Panc1 (cell line): ENCODE results near the gene TRAPPC2L. TPM values are rescaled to one million over a fixed set of nuclear protein-coding genes. Genes with fewer than 3 reads are reported as not detected.

Source experiments
- ATAC-seq: fragments of 200-7000 bp; cut with Tn5 transposase; 2 replicates; pipeline ENCODE4 v1.9.1; 2020; ENCODE audit warnings: mild to moderate bottlenecking, moderate library complexity
- BruUV-seq: library from RNA; stranded (reverse); fragments of 400-500 nt; replicated peaks from 2 replicates; lab custom pipeline; 2021; lab: Mats Ljungman, UMichigan
- CTCF ChIA-PET: fragments of 300-600 bp; sonication (Branson Sonifier 250); formaldehyde crosslinking; loops from one replicate; lab custom pipeline; 2022; ENCODE audit warnings: antibody characterized with exemption; lab: Charles Lee
- POLR2A ChIA-PET: fragments of 300-600 bp; sonication (Branson Sonifier 250); formaldehyde crosslinking; loops from one replicate; lab custom pipeline; 2022; ENCODE audit warnings: antibody characterized with exemption; lab: Charles Lee
- DNase-seq: peaks from one replicate; pipeline ENCODE4 v3.0.0-alpha.2; 2010; ENCODE audit warnings: low read depth, low spot score
- H3K27ac ChIP-seq: 2 replicates; pipeline ENCODE4 v1.5.1; 2011; ENCODE audit warnings: mild to moderate bottlenecking, low read length, inconsistent platforms
- H3K27me3 ChIP-seq: fragments of 200-500 bp; sonication (Bioruptor generic); 2 replicates; pipeline ENCODE4 v1.6.0; 2014; ENCODE audit warnings: low read length, inconsistent platforms; ENCODE audit not compliant: control insufficient read depth, insufficient read depth
- H3K36me3 ChIP-seq: fragments of 200-500 bp; sonication (Bioruptor generic); 2 replicates; pipeline ENCODE4 v1.5.1; 2014; ENCODE audit warnings: inconsistent platforms, mild to moderate bottlenecking, low read length, moderate library complexity; ENCODE audit not compliant: control insufficient read depth, insufficient read depth
- H3K4me1 ChIP-seq: 2 replicates; pipeline ENCODE4 v1.5.1; 2011; ENCODE audit warnings: inconsistent platforms, mild to moderate bottlenecking, low read length, moderate library complexity; ENCODE audit not compliant: control insufficient read depth, insufficient read depth
- H3K4me3 ChIP-seq, 2 experiments: 2 replicates each; pipeline ENCODE4 v1.5.1; 2011 to 2012; ENCODE audit warnings: low read depth in 2 of 2, low read length in 2 of 2, mild to moderate bottlenecking in 2 of 2, inconsistent platforms in 1 of 2, moderate library complexity in 1 of 2
- H3K9me3 ChIP-seq: fragments of 200-500 bp; sonication (Bioruptor generic); 2 replicates; pipeline ENCODE4 v1.5.1; 2014; ENCODE audit warnings: low read depth, mild to moderate bottlenecking, inconsistent platforms, low read length, moderate library complexity; ENCODE audit not compliant: control insufficient read depth, insufficient read depth
- CTCF ChIP-seq: fragments of 450-650 bp; IDR thresholded peaks from 2 replicates; pipeline ENCODE4 v1.5.1; 2017; ENCODE audit warnings: mild to moderate bottlenecking
- POLR2AphosphoS5 ChIP-seq: IDR thresholded peaks from 2 replicates; pipeline ENCODE4 v1.6.1; 2012; ENCODE audit warnings: mild to moderate bottlenecking, low read depth, low read length, moderate library complexity
- REST ChIP-seq, 2 experiments: IDR thresholded peaks; 2 replicates each; pipeline ENCODE4 v1.6.1; 2011 to 2012; ENCODE audit warnings: low read depth in 2 of 2, control low read depth in 1 of 2, low read length in 1 of 2, mild to moderate bottlenecking in 1 of 2, moderate library complexity in 1 of 2; ENCODE audit not compliant: insufficient read depth in 1 of 2
- SIN3A ChIP-seq: IDR thresholded peaks from 2 replicates; pipeline ENCODE4 v1.6.1; 2012; ENCODE audit warnings: low read depth, mild to moderate bottlenecking, low read length, moderate library complexity, borderline replicate concordance; ENCODE audit not compliant: insufficient read depth
- TCF7L2 ChIP-seq: IDR thresholded peaks from 2 replicates; pipeline ENCODE4 v1.6.1; 2011; ENCODE audit warnings: mild to moderate bottlenecking, low read depth, low read length, inconsistent platforms
- in situ Hi-C: cut with HindIII; loops from 2 replicates; pipeline ENCODE4 v1.10.0; 2016; ENCODE audit warnings: low sequenced_read_pairs, low pct_unique_long_range_greater_than_20kb
- intact Hi-C: fragments of 100-400 bp; cut with micrococcal nuclease; formaldehyde crosslinking; loops from one replicate; pipeline ENCODE4 v1.10.0; 2022; ENCODE audit not compliant: unreplicated experiment
- total RNA-seq: library from RNA; stranded (reverse); gene quantifications from one replicate; pipeline ENCODE4 v1.2.1, GENCODE V29; 2021; ENCODE audit not compliant: unreplicated experiment

Gene TRAPPC2L
- total RNA-seq, 1 experiment from 2014 or later: 73.8 TPM

GRCh38 chr16:88813269-88814143 lies 43.4 kb upstream of the TRAPPC2L start:
- in situ Hi-C loops: no loop called here

DNA sequence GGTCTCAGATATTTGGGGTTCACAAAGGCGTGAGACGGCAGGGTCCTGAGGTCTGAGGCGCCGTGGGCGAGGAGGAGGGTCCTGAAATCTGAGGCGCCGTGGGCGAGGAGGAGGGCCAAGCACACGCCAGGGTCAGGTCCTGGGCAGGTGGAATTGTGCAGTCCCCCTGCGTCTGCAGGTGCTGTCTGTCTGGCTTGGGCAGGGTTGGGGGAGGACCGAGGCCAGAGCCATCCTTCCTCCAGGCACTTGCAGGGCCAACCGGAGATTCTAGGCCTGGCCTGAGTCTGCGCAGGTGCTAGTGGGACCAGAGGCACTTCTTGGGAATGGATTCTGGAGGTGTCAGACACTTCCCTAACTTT lies 42.8 kb upstream of the TRAPPC2L start:
- peaks cover 4% of the 10 kb centered on the region; the same call in 1 of the 2 replicates for H3K36me3 ChIP-seq
- in situ Hi-C loops (no loop called here), intact Hi-C loops (loop anchor here (10.0 kb wide), 1 partner anchor 351 kb away; no protein-coding TSS in a partner anchor)
- no peak for TF ChIP-seq REST (IDR thresholded peaks at IDR 0.05; ENCODE audit: insufficient read depth in 1 of 2, low read depth in 2 of 2, low read length in 1 of 2)
- TF ChIP-seq CTCF: no peak
- TF ChIP-seq POLR2AphosphoS5: no peak; the same call in 1 of the 2 replicates
- no peak for TF ChIP-seq SIN3A
- no peak for TF ChIP-seq TCF7L2
- no peak overlapping the region for H3K27ac ChIP-seq
- no peak overlapping the region for H3K4me3 ChIP-seq
- H3K4me1 ChIP-seq: peaks cover 16% of the 10 kb centered on the region
- no peaks in the 10 kb centered on the region for H3K9me3 ChIP-seq
- ChIA-PET CTCF (interaction anchor here (0.6 kb wide), 1 partner anchor 29 kb away, joined by 12 read pairs; no protein-coding TSS in a partner anchor), POLR2A (no interaction called here)
- H3K27me3 ChIP-seq: no peaks in the 10 kb centered on the region
- DNase-seq (no peak), ATAC-seq (no peak)
- BruUV-seq: no TSS peak

More at GRCh38 chr16:88813269-88814143, 43.4 kb upstream of the TRAPPC2L start:
- intact Hi-C loops: loop anchor here (10.0 kb wide), 1 partner anchor 351 kb away; no protein-coding TSS in a partner anchor
- H3K27me3 ChIP-seq: no peaks in the 10 kb centered on the region
- peaks cover 4% of the 10 kb centered on the region; the same call in 1 of the 2 replicates for H3K36me3 ChIP-seq
- H3K4me3 ChIP-seq: no peak overlapping the region
- H3K4me1 ChIP-seq: peaks cover 17% of the 10 kb centered on the region
- BruUV-seq: no TSS peak
- TF ChIP-seq POLR2AphosphoS5 (peak; percentile 33; the same call in 1 of the 2 replicates), CTCF (no peak)
- H3K9me3 ChIP-seq: no peaks in the 10 kb centered on the region
- CTCF ChIA-PET: interaction anchor here (0.6 kb wide), 2 partner anchors 30 to 128 kb away, joined by 3 to 12 read pairs; no protein-coding TSS in a partner anchor
- no peak overlapping the region for H3K27ac ChIP-seq
- DNase-seq: no peak
- ATAC-seq: no peak
- POLR2A ChIA-PET: no interaction called here
